ENCODE results near the gene HTATIP2.

- TF ChIP-seq MAX (IDR thresholded peaks at IDR 0.05; ENCODE audit: low read depth): no peak
- TF ChIP-seq CTCF (IDR thresholded peaks at IDR 0.05): no peak
- no peak for TF ChIP-seq MXI1 (IDR thresholded peaks at IDR 0.05; ENCODE audit: low read depth, low read length)
- TF ChIP-seq POLR2AphosphoS5 (IDR thresholded peaks at IDR 0.05; ENCODE audit: low read depth, low read length): peak; percentile 43; the same call in 1 of the 2 replicates
- TF ChIP-seq JUND (IDR thresholded peaks at IDR 0.05): peak; percentile 97
- peak in 1 of 2 experiments; percentile 39; a peak in 1 of 4 replicates for TF ChIP-seq EP300 (IDR thresholded peaks at IDR 0.05; ENCODE audit: borderline replicate concordance in 1 of 2, low read depth in 1 of 2, low read length in 1 of 2)
- no peak for TF ChIP-seq SMC3 (IDR thresholded peaks at IDR 0.05; ENCODE audit: low read depth, low read length)
These were observed 3.9 kb downstream of the HTATIP2 start for GRCh38 chr11:20367313-20367948.
